Ovary (tissue), 9 donors: ENCODE measurements around the gene SPINT4. TPM values are rescaled to one million over a fixed set of nuclear protein-coding genes. Genes with fewer than 3 reads are reported as not detected.

Source experiments
- DNase-seq, 5 donors: peaks; one replicate each; pipeline ENCODE4 v3.0.0-alpha.2; 2019 to 2020
- H3K27ac ChIP-seq, 2 donors: fragments of 200-600 bp; one replicate each; pipeline versions ENCODE4 v1.5.1 to v1.8.0; 2019 to 2022
- H3K27me3 ChIP-seq: fragments of 200-600 bp; one replicate; pipeline ENCODE4 v1.8.0; 2022
- H3K36me3 ChIP-seq: fragments of 200-600 bp; sonication (generic); one replicate; pipeline ENCODE4 v1.5.1; 2019
- H3K4me1 ChIP-seq: one replicate; pipeline ENCODE4 v1.8.1; 2013; ENCODE audit warnings: mild to moderate bottlenecking, moderate library complexity; ENCODE audit not compliant: insufficient read depth
- H3K4me3 ChIP-seq: fragments of 200-600 bp; sonication (generic); one replicate; pipeline ENCODE4 v1.5.1; 2017
- H3K9me3 ChIP-seq, 2 donors: fragments of 200-600 bp in 1 of 2; sonication (generic) in 1 of 2; one replicate each; pipeline versions ENCODE4 v1.5.1 to v1.8.1; 2013 to 2019; ENCODE audit warnings: mild to moderate bottlenecking in 1 of 2, moderate library complexity in 1 of 2
- EP300 ChIP-seq: sonication (generic); formaldehyde crosslinking; IDR thresholded peaks from one replicate; pipeline ENCODE4 v1.6.1; 2017; ENCODE audit warnings: antibody characterized with exemption
- POLR2A ChIP-seq: fragments of 450-650 bp; IDR thresholded peaks from one replicate; pipeline ENCODE4 v1.6.1; 2017; ENCODE audit warnings: antibody characterized with exemption, mild to moderate bottlenecking, moderate library complexity
- WGBS, 3 donors: extraction: QIAGEN DNeasy Blood & Tissue Kit in 1 of 3; methylation state at CpG; one replicate each; pipeline versions ENCODE4 v1.1.5 to v1.1.7; 2013 to 2017; 5-methylcytosine and 5-hydroxymethylcytosine counted together
- intact Hi-C, 4 donors: fragments of 100-400 bp; cut with DNase I; formaldehyde crosslinking; loops; one replicate each; pipeline versions ENCODE4 v1.11.0 to v1.15.1; 2022 to 2023
- polyA plus RNA-seq, 2 donors: library from polyadenylated mRNA; stranded (reverse); fragments of 200-250 nt in 1 of 2; fragments of 350-450 nt in 1 of 2; fragmentation: Illumina TruSeq in 1 of 2; extraction: RNeasy Lipid Tissue Mini Kit (QIAGEN cat#74804) in 1 of 2; gene quantifications; one replicate each; pipeline ENCODE4 v1.2.3, GENCODE V29; 2013 to 2014
- total RNA-seq, 7 donors: library from RNA; depleted of rRNA in 2 of 7; stranded (reverse); fragments of >200 nt in 2 of 7; fragmentation: NEBNext Ultra II Directional in 3 of 7; extraction: Animal tissue kit (Norgen Biotek cat#: 25700) in 3 of 7; gene quantifications; one replicate each; pipeline versions ENCODE4 v1.1.0 to v1.2.4, GENCODE V29; 2016 to 2023
- TF ChIP-seq, protein P1 (sequence below), 3 donors: fragments of 450-650 bp in 2 of 3; fragments of 200-600 bp in 1 of 3; IDR thresholded peaks; one replicate each; pipeline versions ENCODE4 v1.5.1 to v1.8.0; 2016 to 2022; ENCODE audit warnings: antibody characterized with exemption in 3 of 3, mild to moderate bottlenecking in 1 of 3
- donor health status: DM: no; HTN: no; CAD: no; lungs with moderate emphysema.
- donor health status: DM: no; HTN: no; CAD: no.
- donor health status: Bipolar disorder and iron deficiency.
- donor health status: DM: yes; HTN: yes; CAD: no.
- donor health status: DM: no; HTN: no; CAD: no.
- donor health status: DM: yes; HTN: yes; CAD: no.

Gene SPINT4
- total and polyA plus RNA-seq, 9 donors: not detected

DNA sequence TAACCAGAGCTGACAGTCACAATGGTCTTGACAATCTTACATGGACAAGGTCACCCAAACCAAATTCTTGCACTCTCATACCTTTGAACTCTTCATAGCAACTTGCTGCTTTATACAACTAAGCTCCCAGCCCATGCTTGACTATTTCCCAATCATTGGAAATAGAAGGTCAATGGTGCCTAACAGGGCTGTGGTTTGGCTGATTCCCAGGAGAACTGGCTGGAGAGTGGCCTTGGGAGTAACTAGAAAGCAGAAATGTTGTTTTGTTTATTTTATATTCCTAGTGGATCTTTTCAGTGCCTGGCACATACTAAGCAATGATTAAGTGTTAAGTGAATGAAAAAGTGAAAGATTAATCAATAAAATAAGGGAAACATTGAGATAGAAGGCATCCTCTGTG is 3.0 kb downstream of the SPINT4 start:
- no peak overlapping the region for H3K4me3 ChIP-seq

DNA sequence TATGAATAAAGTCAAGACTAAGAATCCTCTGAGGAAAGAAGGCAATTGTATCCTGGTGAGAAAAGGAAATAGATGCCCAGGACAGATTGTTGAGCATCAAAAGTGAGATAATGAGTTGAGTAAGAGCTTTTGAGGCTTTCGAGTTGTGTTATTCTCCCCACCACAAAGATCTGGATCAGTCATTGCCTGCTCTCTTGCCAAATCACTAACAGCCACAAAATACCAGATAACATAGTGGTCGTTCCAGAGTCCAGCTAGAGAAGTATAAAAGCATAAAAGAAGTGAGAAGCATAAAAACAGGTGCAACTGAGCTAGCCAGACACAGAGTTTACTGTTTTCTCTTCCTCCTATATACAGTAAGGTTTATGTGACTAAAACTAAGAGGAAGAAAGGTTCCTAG is 4.9 kb downstream of the SPINT4 start:
- Histone ChIP-seq H3K36me3 (no peaks in the 10 kb centered on the region), H3K4me3 (no peak overlapping the region), H3K27ac (no peak overlapping the region), H3K9me3 (no peaks in the 10 kb centered on the region), H3K4me1 (no peaks in the 10 kb centered on the region), H3K27me3 (no peaks in the 10 kb centered on the region)
- TF ChIP-seq, protein P1, sequence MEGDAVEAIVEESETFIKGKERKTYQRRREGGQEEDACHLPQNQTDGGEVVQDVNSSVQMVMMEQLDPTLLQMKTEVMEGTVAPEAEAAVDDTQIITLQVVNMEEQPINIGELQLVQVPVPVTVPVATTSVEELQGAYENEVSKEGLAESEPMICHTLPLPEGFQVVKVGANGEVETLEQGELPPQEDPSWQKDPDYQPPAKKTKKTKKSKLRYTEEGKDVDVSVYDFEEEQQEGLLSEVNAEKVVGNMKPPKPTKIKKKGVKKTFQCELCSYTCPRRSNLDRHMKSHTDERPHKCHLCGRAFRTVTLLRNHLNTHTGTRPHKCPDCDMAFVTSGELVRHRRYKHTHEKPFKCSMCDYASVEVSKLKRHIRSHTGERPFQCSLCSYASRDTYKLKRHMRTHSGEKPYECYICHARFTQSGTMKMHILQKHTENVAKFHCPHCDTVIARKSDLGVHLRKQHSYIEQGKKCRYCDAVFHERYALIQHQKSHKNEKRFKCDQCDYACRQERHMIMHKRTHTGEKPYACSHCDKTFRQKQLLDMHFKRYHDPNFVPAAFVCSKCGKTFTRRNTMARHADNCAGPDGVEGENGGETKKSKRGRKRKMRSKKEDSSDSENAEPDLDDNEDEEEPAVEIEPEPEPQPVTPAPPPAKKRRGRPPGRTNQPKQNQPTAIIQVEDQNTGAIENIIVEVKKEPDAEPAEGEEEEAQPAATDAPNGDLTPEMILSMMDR (IDR thresholded peaks at IDR 0.05): no peak
- no peak for TF ChIP-seq POLR2A
- DNase-seq: no peak
- intact Hi-C loops: no loop called here
- 47 to 54% (median 52%) methylated on average over 2 of the region's 2 CpGs for WGBS, 3 donors

More for the DNA sequence above, 3.0 kb downstream of the SPINT4 start:
- no peak for TF ChIP-seq EP300
- TF ChIP-seq, protein P1 (IDR thresholded peaks at IDR 0.05): no peak
- TF ChIP-seq POLR2A: no peak
- no peaks in the 10 kb centered on the region for H3K4me1 ChIP-seq
- H3K27me3 ChIP-seq: no peaks in the 10 kb centered on the region
- no peak overlapping the region for H3K27ac ChIP-seq
- intact Hi-C loops: no loop called here
- no peak for DNase-seq
- no peaks in the 10 kb centered on the region for H3K9me3 ChIP-seq
- H3K36me3 ChIP-seq: no peaks in the 10 kb centered on the region

DNA sequence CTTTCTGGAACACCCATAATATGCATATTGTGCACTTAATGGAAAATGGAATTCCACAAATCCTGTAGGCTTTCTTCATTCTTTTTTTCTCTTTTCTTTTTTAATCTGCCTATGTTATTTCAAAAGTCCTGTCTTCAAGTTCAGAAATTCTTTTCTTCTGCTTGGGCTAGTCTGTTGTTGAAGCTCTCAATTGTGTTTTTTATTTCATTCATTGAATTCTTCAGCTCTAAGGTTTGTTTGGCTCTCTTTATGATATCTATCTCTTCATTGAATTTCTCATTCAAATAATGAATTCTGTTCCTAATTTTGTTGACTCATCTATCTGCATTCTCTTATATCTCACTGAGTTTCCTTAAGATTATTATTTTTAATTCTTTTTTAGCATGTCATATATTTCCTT is 10.1 kb downstream of the SPINT4 start:
- Histone ChIP-seq H3K4me1 (no peaks in the 10 kb centered on the region), H3K4me3 (no peak overlapping the region), H3K27ac (no peak overlapping the region), H3K27me3 (no peaks in the 10 kb centered on the region), H3K36me3 (no peaks in the 10 kb centered on the region), H3K9me3 (peaks cover 0 to 4% of the 10 kb centered on the region in 2 donors)
- intact Hi-C loops: no loop called here
- DNase-seq: no peak
- TF ChIP-seq EP300 (no peak), POLR2A (no peak)
- TF ChIP-seq, protein P1 (IDR thresholded peaks at IDR 0.05): no peak

DNA sequence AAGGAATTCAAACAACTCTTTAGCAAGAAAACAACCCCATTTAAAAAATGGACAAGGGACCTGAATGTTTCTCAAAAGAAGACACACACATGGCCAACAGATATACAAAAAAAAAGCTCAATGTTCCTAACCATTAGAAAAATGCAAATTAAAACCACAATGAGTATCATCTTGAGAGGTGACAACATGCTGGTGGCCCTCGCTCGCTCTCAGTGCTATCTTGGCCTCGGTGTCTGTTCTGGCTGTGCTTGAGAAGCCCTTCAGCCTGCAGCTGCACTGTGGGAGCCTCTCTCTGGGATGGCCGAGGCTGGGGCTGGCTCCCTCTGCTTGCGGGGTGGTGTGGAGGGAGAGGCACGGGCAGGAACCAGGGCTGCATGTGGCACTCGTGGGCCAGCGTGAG is 13.4 kb downstream of the SPINT4 start:
- TF ChIP-seq EP300: no peak
- TF ChIP-seq POLR2A: no peak
- TF ChIP-seq, protein P1 (IDR thresholded peaks at IDR 0.05): no peak
- DNase-seq: no peak
- no peaks in the 10 kb centered on the region for H3K36me3 ChIP-seq
- no peak overlapping the region for H3K27ac ChIP-seq
- H3K4me1 ChIP-seq: no peaks in the 10 kb centered on the region
- no peaks in the 10 kb centered on the region for H3K27me3 ChIP-seq
- peaks cover 0 to 4% of the 10 kb centered on the region in 2 donors for H3K9me3 ChIP-seq
- WGBS, 3 donors: 83 to 91% (median 83%) methylated on average over 8 of the region's 8 CpGs
- intact Hi-C loops: no loop called here
- H3K4me3 ChIP-seq: no peak overlapping the region

DNA sequence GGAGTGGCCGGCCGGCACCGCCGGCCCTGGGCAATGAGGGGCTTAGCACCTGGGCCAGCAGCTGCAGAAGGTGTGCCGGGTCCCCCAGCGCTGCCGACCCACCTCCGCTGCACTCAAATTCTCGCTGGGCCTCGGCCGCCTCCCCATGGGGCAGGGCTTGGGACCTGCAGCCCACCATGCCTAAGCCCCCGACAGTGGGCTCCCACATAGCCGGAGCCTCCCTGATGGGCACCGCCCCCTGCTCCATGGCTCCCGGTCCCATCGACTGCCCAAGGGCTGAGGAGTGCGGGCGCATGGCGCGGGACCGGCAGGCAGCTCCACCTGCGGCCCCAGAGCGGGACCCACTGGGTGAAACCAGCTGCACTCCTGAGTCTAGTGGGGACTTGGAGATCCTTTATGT is 13.8 kb downstream of the SPINT4 start:
- no peaks in the 10 kb centered on the region for H3K27me3 ChIP-seq
- no peaks in the 10 kb centered on the region for H3K36me3 ChIP-seq
- H3K4me1 ChIP-seq: no peaks in the 10 kb centered on the region
- no peak overlapping the region for H3K4me3 ChIP-seq
- 88 to 95% (median 95%) methylated on average over 23 of the region's 23 CpGs for WGBS, 3 donors
- DNase-seq: no peak
- TF ChIP-seq, protein P1 (IDR thresholded peaks at IDR 0.05): no peak
- TF ChIP-seq POLR2A: no peak
- TF ChIP-seq EP300: no peak
- intact Hi-C loops: no loop called here
- no peak overlapping the region for H3K27ac ChIP-seq
- peaks cover 0 to 4% of the 10 kb centered on the region in 2 donors for H3K9me3 ChIP-seq
